Fibroblast of peridontal ligament (primary cell): ENCODE data around the gene MTHFR.

Source experiments
- DNase-seq: peaks from one replicate; pipeline ENCODE4 v3.0.0-alpha.2; 2010; ENCODE audit errors: extremely low read depth

The MTHFR gene

GRCh38 chr1:11805422-11806306, at the start of gene MTHFR, which contains the start of gene CLCN6:
TSS of gene MTHFR (minus strand) at chr1:11805964. CDS start at chr1:11803116, 2,848 bp downstream.
TSS of gene CLCN6 (plus strand) at chr1:11806191. CDS start at chr1:11806263, 72 bp downstream.
- peak; percentile 98 for DNase-seq

GRCh38 chr1:11855430-11855829, 49.7 kb upstream of the MTHFR start:
- DNase-seq = no peak

- DNase-seq = no peak
These were observed 48.8 kb upstream of the MTHFR start for GRCh38 chr1:11854519-11854918.

GRCh38 chr1:11851180-11851579, 45.4 kb upstream of the MTHFR start:
- no peak for DNase-seq

- DNase-seq = no peak
These were observed 44.4 kb upstream of the MTHFR start for GRCh38 chr1:11850156-11850555.

GRCh38 chr1:11848373-11848700, 42.6 kb upstream of the MTHFR start:
- DNase-seq = no peak

GRCh38 chr1:11847667-11848372, 42.1 kb upstream of the MTHFR start, which contains the start of gene NPPA:
TSS of gene NPPA (minus strand) at chr1:11847783. CDS start at chr1:11847684, 99 bp downstream.
- DNase-seq = peak; percentile 21

GRCh38 chr1:11845641-11846335, 40.0 kb upstream of the MTHFR start:
- DNase-seq = peak; percentile 31

- no peak for DNase-seq
These were observed 36.6 kb upstream of the MTHFR start for GRCh38 chr1:11842154-11843041.

GRCh38 chr1:11841245-11842153, 35.7 kb upstream of the MTHFR start:
- no peak for DNase-seq

GRCh38 chr1:11839727-11840705, 34.3 kb upstream of the MTHFR start:
- DNase-seq = no peak

- peak; percentile 54 for DNase-seq
These were observed 32.8 kb upstream of the MTHFR start for GRCh38 chr1:11838349-11839272.

- DNase-seq = no peak
These were observed 32.1 kb upstream of the MTHFR start for GRCh38 chr1:11837767-11838348.

GRCh38 chr1:11836955-11837766, 31.4 kb upstream of the MTHFR start:
- no peak for DNase-seq

GRCh38 chr1:11835441-11836225, 29.9 kb upstream of the MTHFR start:
- DNase-seq = no peak

- DNase-seq = no peak
These were observed 28.1 kb upstream of the MTHFR start for GRCh38 chr1:11833900-11834299.
